GM18867 (cell line): ENCODE measurements around the gene TMEM252.

Experiments
- ATAC-seq: cut with Tn5 transposase; IDR thresholded peaks from one replicate; pipeline ENCODE4 v1.9.1; 2021; ENCODE audit warnings: mild to moderate bottlenecking, moderate library complexity; ENCODE audit not compliant: unreplicated experiment

Gene TMEM252

DNA sequence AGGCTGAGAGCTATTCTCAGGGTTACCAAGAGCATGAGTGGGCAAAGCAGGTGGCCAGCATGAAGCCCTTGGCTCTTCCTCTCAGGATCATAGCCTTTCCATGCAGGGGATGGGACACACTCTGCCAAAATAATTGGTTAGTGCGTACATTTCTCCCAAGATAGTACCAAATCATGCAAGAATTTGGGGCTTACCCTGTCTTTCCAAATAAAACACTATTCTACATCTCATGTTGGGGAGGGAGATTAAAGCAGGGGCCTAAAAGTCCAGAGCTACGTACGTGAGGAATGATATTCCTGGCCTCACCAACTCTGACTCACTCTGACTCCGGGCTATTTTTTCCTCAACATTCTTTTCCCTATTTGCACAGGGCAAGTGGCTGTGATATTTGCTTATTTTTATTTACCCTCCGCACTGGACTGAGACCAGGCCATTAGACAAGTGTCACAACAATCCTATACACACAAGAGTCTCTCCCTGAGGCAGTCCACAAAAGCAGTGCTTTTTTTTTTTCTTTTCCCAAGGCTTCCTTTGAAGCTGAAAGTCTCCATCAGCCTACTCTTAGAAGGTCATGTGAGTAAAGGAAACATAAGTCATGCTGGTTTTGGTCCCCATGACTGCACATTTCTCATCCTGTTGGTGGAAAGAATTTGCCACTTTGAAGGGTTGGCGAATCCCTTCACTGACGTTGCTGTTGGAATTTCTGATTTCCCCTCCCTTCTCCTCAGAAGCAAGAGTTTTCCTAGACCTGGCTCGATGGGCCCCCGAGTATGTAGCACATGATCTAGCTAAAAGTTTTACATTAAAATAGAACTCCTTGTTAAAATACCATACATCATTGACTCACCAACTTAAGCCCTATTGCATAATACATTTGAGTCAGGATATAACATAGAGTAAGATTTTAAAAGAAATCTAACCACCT is 40.0 kb downstream of the TMEM252 start:
- no peak for ATAC-seq

DNA sequence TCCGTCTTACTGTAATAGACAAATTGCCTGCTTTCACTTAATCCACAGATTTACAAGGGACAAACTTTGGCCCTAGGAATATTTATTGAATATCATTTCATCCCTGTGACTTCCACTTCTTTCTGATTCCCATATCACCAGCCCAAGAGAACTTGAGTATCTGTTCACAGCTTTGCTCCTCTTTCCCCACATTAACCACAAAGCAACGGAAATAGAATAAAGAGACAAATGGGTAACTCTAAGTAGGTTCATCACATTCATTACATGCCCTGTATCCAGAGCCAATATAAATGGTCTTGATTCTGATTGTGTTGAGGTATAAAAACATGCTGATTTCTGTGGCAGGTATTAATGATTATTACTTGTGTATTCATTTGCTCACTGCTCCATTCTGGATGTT is 41.9 kb downstream of the TMEM252 start:
- no peak for ATAC-seq

DNA sequence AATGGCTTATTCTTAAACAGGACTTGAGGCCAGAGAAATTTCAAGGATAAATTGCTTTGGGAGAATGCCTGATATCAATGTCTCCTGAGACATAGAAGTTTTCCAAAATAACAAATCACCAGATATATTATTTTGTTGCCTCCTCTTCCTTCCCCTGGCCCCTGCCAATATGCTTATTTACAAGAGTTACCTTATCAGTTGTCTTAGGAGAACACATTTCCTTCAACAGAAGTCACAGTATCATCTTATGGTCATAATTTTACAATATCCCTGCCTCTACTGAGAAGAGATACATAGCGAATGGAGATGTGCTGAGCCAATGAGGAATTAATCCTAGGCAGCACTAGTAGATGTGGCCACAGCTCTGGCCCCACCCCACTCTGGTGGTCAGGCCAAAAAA is 43.1 kb downstream of the TMEM252 start:
- no peak for ATAC-seq

DNA sequence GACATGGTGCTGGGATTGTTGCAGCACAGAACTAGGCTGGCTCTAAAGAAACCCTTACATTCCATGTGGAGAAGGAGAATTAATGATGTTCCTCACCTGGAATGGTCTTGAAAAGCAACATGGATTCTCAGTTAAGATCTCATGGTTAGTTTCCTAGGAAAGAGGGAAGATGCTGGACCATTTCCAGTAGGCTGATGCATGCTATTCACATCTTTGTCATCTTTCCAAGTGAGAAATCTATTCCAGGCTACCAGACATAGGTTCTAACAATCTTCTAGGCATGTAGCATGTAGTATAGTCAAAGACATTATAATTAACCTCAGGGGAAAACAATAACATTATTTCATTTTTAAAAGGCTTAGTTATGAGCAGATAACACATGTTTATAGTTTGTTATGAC is 44.3 kb downstream of the TMEM252 start:
- ATAC-seq: no peak

DNA sequence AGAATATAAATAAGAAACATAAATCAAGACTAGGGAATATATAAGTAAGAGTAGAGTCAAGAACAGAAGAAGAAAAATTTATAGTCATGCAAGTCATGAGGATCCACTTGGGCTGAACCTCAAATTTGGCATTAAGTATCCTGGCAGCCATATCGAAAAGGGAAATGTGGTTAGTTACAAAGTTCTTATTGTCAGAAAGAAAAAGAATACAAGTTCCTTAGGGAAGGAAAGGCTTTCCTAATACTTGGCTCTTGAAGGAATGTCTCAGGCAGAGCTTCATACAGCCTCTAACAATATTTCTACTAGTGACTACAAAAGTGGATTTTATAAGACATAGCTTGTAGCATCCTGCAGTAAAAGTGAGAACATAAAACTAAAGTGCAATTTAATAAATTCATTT is 45.4 kb downstream of the TMEM252 start:
- ATAC-seq: no peak

DNA sequence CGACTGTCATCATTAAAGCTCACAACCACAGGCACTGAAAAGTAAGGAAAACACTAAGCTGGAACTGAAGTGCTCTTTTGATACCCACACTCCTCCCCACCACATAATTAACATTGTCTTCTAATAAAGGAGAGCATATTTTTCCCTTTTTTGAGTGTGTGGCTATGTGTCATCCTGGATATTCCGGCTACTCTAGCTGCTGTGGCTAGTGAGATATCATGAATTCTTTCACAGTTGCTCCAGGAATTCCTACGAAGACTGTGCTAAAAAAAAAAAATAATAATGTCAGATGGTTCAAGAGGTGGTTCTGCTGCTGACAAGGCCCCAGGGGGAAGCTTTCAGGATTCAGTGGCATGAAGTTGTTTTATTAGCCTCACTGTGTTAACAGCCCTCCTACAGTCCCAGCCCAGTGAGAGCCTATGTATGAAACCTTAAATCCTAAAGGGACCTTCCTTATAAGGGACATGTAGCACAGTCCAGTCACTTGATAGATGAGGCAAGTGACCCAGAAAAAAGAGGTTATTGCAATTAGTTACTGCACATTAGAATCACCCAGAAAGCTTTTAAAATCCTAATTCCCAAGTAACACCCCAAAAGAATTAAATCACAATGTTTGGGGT is 46.6 kb downstream of the TMEM252 start:
- ATAC-seq: no peak

DNA sequence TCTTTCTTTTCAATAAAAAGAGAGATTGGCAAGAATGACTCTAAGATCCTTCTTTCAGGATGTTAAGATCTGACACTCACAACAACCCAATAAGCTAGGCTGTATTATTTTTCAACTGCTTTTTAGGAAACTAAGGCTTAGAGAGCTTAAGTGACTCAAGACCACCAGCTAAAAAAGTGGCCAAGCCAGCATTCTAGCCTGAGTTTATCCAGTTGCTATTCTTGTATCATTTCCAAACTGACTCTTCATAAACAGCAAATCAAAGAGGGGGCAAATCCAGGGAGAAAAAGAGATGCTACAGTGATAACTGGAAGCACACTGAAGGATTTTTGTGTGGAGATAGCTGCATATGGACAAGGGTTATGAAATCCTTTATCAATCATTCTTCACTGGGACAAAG is 47.1 kb downstream of the TMEM252 start:
- no peak for ATAC-seq

DNA sequence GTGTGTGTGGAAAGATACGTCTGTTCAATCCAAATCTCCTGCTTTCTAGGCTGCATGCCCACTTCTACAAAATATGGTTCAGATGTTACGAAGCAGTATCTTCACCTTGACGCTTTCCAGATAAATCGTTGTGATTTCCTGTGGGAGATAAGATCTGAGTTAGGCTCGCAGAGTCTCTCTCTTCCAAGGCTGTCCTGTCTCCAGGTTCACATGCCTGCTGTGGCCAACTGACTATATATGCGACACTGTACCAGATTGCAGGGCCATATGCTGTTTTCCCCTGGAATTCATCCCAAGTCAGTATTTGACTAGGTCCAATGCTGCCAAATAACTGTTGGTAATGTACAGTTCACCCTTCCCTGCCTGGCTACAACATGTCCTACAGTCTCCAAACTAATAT is 47.9 kb downstream of the TMEM252 start:
- no peak for ATAC-seq

DNA sequence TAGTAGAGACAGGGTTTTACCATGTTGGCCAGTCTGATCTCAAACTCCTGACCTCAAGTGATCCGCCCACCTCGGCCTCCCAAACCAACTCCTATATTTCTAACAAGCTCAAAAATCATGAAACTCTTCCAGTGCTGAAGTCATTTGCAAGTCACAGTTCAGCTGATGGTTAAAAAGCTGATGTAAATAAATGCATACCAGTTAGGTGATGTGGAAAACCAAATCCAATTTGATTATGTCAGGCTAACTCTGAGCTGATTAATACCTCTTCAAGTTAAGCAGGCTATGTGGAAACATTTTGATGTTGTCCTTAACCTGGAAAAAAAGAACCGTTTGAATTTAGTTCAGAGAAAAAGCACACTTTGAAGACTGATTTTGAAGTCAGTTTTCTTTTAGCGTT is 51.0 kb downstream of the TMEM252 start:
- ATAC-seq: no peak

DNA sequence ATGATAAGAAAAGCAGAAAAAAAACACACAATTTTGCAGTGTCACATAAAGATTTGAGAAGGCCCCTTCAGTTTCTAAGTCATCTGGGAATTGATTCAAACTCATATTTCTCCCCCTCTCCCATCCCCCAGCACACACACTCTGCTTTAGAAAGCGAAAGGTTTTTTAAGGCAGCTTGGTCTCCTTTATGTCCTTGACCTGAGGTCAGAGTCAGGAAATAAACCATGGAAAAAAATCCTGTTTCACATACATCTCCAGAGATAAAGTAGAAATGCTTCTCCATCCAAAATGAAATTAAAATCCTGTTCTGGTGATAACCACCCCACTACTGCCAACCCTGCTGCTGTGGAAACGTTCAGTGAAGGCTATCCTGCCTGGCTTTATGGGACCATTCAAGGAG is 52.6 kb downstream of the TMEM252 start:
- no peak for ATAC-seq
